HG03342 (cell line): ENCODE measurements around the gene NLN.
"Not testable (repeated sequence)": the region's sequence is repeated elsewhere in the genome, so short reads cannot be mapped to it uniquely, and the experiment has no call there.

Source experiments
- ATAC-seq: cut with Tn5 transposase; IDR thresholded peaks from one replicate; pipeline ENCODE4 v1.9.1; 2021; ENCODE audit warnings: mild to moderate bottlenecking, moderate library complexity; ENCODE audit not compliant: unreplicated experiment

The NLN gene

GRCh38 chr5:65866837-65867521 is 145.0 kb downstream of the NLN start:
- no peak for ATAC-seq

- no peak for ATAC-seq
Measured at GRCh38 chr5:65867542-65868195, 145.7 kb downstream of the NLN start.

GRCh38 chr5:65868509-65868908 is 146.5 kb downstream of the NLN start:
- no peak for ATAC-seq

- ATAC-seq, result no peak
Measured at GRCh38 chr5:65871182-65871581, 149.2 kb downstream of the NLN start.

GRCh38 chr5:65871776-65872175 is 149.8 kb downstream of the NLN start:
- ATAC-seq, result not testable (repeated sequence)

- ATAC-seq, result no peak
Measured at GRCh38 chr5:65873181-65873750, 151.3 kb downstream of the NLN start.

- no peak for ATAC-seq
Measured at GRCh38 chr5:65874241-65874640, 152.2 kb downstream of the NLN start.

- no peak for ATAC-seq
Measured at GRCh38 chr5:65876496-65876895, 154.5 kb downstream of the NLN start.

- no peak for ATAC-seq
Measured at GRCh38 chr5:65876970-65877369, 155.0 kb downstream of the NLN start.
